ENCODE measurements around the gene GPS1. TPM values are rescaled to one million over a fixed set of nuclear protein-coding genes. Genes with fewer than 3 reads are reported as not detected.

Gene GPS1
- total and polyA plus RNA-seq, 4 donors = 53.9 to 66.3 (median 58.8) TPM

- 92% methylated on average over 41 of the region's 41 CpGs for WGBS
- Histone ChIP-seq H3K4me1 (ENCODE audit: control insufficient read depth in 4 of 4, insufficient read depth in 4 of 4, low read length in 3 of 4) (peaks cover 6 to 14% (median 9%) of the 10 kb centered on the region in 4 donors), H3K4me3 (ENCODE audit: low read depth in 1 of 3, low read length in 3 of 3) (no peak overlapping the region), H3K9ac (ENCODE audit: low read depth in 1 of 2, low read length in 2 of 2) (no peak overlapping the region), H3K36me3 (ENCODE audit: control insufficient read depth in 4 of 4, insufficient read depth in 3 of 4, low read depth in 1 of 4, low read length in 3 of 4) (peaks cover 0 to 3% (median 1%) of the 10 kb centered on the region in 4 donors), H3K27ac (ENCODE audit: low read depth in 1 of 2, low read length in 2 of 2) (no peak overlapping the region), H3K27me3 (ENCODE audit: control insufficient read depth in 4 of 4, insufficient read depth in 4 of 4, low read length in 3 of 4) (no peaks in the 10 kb centered on the region), H3K9me3 (ENCODE audit: control insufficient read depth in 4 of 4, low read length in 3 of 4) (no peaks in the 10 kb centered on the region)
- DNase-seq (ENCODE audit: low spot score) = no peak
- TF ChIP-seq CTCF (IDR thresholded peaks at IDR 0.05; ENCODE audit: low read depth, low read length, missing input control) = no peak
- no peak for TF ChIP-seq JUND (IDR thresholded peaks at IDR 0.05)
- no peak for TF ChIP-seq ZBTB33 (IDR thresholded peaks at IDR 0.05)
- TF ChIP-seq GABPA (IDR thresholded peaks at IDR 0.05 in 1 of 2, conservative IDR thresholded peaks at IDR 0.05 in 1 of 2) = no peak
- no peak for TF ChIP-seq HNF4A (conservative IDR thresholded peaks at IDR 0.05)
- TF ChIP-seq MAX (IDR thresholded peaks at IDR 0.05) = no peak
- no peak for TF ChIP-seq FOXA2 (IDR thresholded peaks at IDR 0.05)
- TF ChIP-seq ATF3 (IDR thresholded peaks at IDR 0.05) = no peak
- no peak for TF ChIP-seq TAF1 (conservative IDR thresholded peaks at IDR 0.05)
- TF ChIP-seq YY1 (IDR thresholded peaks at IDR 0.05) = no peak
These were observed 46.9 kb upstream of the GPS1 start for GRCh38 chr17:82004517-82005455.

GRCh38 chr17:82005701-82006348 lies 45.9 kb upstream of the GPS1 start:
- TF ChIP-seq ZBTB33 (IDR thresholded peaks at IDR 0.05) (no peak), ATF3 (IDR thresholded peaks at IDR 0.05) (no peak), JUND (IDR thresholded peaks at IDR 0.05) (no peak), YY1 (IDR thresholded peaks at IDR 0.05) (no peak), FOXA2 (IDR thresholded peaks at IDR 0.05) (no peak), FOXA1 (IDR thresholded peaks at IDR 0.05) (no peak), EGR1 (IDR thresholded peaks at IDR 0.05; ENCODE audit: low read depth in 2 of 2) (no peak)

More at GRCh38 chr17:82005701-82006348, 45.9 kb upstream of the GPS1 start:
- H3K27ac ChIP-seq (ENCODE audit: low read depth in 1 of 2, low read length in 2 of 2) = no peak overlapping the region
- peaks cover 0 to 3% (median 1%) of the 10 kb centered on the region in 4 donors for H3K36me3 ChIP-seq (ENCODE audit: control insufficient read depth in 4 of 4, insufficient read depth in 3 of 4, low read depth in 1 of 4, low read length in 3 of 4)
- no peaks in the 10 kb centered on the region for H3K9me3 ChIP-seq (ENCODE audit: control insufficient read depth in 4 of 4, low read length in 3 of 4)
- H3K4me3 ChIP-seq (ENCODE audit: low read depth in 1 of 3, low read length in 3 of 3) = no peak overlapping the region
- 94% methylated on average over 30 of the region's 30 CpGs for WGBS
- H3K27me3 ChIP-seq (ENCODE audit: control insufficient read depth in 4 of 4, insufficient read depth in 4 of 4, low read length in 3 of 4) = no peaks in the 10 kb centered on the region
- no peak overlapping the region for H3K9ac ChIP-seq (ENCODE audit: low read depth in 1 of 2, low read length in 2 of 2)
- no peak for DNase-seq (ENCODE audit: low spot score)
- H3K4me1 ChIP-seq (ENCODE audit: control insufficient read depth in 4 of 4, insufficient read depth in 4 of 4, low read length in 3 of 4) = peaks cover 0 to 6% (median 3%) of the 10 kb centered on the region in 4 donors

Data from liver (tissue), 9 donors.